Ovary (tissue), 3 donors: ENCODE results near the gene MTMR11.

Experiments
- EP300 ChIP-seq: sonication (generic); formaldehyde crosslinking; IDR thresholded peaks from one replicate; pipeline ENCODE4 v1.6.1; 2017; ENCODE audit warnings: antibody characterized with exemption
- POLR2A ChIP-seq: fragments of 450-650 bp; IDR thresholded peaks from one replicate; pipeline ENCODE4 v1.6.1; 2017; ENCODE audit warnings: antibody characterized with exemption, mild to moderate bottlenecking, moderate library complexity
- TF ChIP-seq, protein P1 (sequence below), 3 donors: fragments of 450-650 bp in 2 of 3; fragments of 200-600 bp in 1 of 3; IDR thresholded peaks; one replicate each; pipeline versions ENCODE4 v1.5.1 to v1.8.0; 2016 to 2022; ENCODE audit warnings: antibody characterized with exemption in 3 of 3, mild to moderate bottlenecking in 1 of 3
- donor health status: DM: no; HTN: no; CAD: no.

- TF ChIP-seq, protein P1, sequence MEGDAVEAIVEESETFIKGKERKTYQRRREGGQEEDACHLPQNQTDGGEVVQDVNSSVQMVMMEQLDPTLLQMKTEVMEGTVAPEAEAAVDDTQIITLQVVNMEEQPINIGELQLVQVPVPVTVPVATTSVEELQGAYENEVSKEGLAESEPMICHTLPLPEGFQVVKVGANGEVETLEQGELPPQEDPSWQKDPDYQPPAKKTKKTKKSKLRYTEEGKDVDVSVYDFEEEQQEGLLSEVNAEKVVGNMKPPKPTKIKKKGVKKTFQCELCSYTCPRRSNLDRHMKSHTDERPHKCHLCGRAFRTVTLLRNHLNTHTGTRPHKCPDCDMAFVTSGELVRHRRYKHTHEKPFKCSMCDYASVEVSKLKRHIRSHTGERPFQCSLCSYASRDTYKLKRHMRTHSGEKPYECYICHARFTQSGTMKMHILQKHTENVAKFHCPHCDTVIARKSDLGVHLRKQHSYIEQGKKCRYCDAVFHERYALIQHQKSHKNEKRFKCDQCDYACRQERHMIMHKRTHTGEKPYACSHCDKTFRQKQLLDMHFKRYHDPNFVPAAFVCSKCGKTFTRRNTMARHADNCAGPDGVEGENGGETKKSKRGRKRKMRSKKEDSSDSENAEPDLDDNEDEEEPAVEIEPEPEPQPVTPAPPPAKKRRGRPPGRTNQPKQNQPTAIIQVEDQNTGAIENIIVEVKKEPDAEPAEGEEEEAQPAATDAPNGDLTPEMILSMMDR (IDR thresholded peaks at IDR 0.05), result no peak
- TF ChIP-seq EP300 (no peak), POLR2A (no peak)
These were observed 1.1 kb upstream of the MTMR11 start for GRCh38 chr1:149937759-149938158.
